Neural cell (in vitro differentiated cells): ENCODE measurements around the gene LHPP. TPM values are rescaled to one million over a fixed set of nuclear protein-coding genes. Genes with fewer than 3 reads are reported as not detected.

ENCODE experiments used
- H2AFZ ChIP-seq: fragments of 200-600, 300-800 bp; sonication (generic), shearing (Covaris generic); 2 replicates; pipeline ENCODE4 v1.6.0; 2014; ENCODE audit warnings: low read depth, mild to moderate bottlenecking, antibody characterized with exemption, low read length, moderate library complexity
- H3F3A ChIP-seq: fragments of 200-600 bp; shearing (Covaris generic); 2 replicates; pipeline ENCODE4 v1.6.1; 2016; ENCODE audit warnings: mild to moderate bottlenecking, moderate library complexity, mixed read lengths, antibody characterized with exemption, low read length; ENCODE audit not compliant: insufficient read depth, poor library complexity, severe bottlenecking
- H3K27ac ChIP-seq: fragments of 200-600, 300-800 bp; sonication (generic), shearing (Covaris generic); 2 replicates; pipeline ENCODE4 v1.5.1; 2014; ENCODE audit warnings: mild to moderate bottlenecking, low read length, moderate library complexity
- H3K27me3 ChIP-seq: fragments of 300-800, 200-600 bp; sonication (generic), shearing (Covaris generic); 2 replicates; pipeline ENCODE4 v1.6.0; 2014; ENCODE audit warnings: mild to moderate bottlenecking, low read depth, low read length, moderate library complexity; ENCODE audit not compliant: insufficient read depth
- H3K36me3 ChIP-seq: fragments of 300-800, 200-600 bp; sonication (generic), shearing (Covaris generic); 2 replicates; pipeline ENCODE4 v1.5.1; 2014; ENCODE audit warnings: mild to moderate bottlenecking, antibody characterized with exemption, low read length, moderate library complexity; ENCODE audit not compliant: insufficient read depth
- H3K4me2 ChIP-seq: fragments of 300-800, 200-600 bp; sonication (generic), shearing (Covaris generic); 2 replicates; pipeline ENCODE4 v1.6.0; 2014; ENCODE audit warnings: mild to moderate bottlenecking, low read length
- H3K4me3 ChIP-seq: fragments of 300-800, 200-600 bp; sonication (generic), shearing (Covaris generic); 2 replicates; pipeline ENCODE4 v1.5.1; 2014; ENCODE audit warnings: mild to moderate bottlenecking, low read length, moderate library complexity
- H3K79me2 ChIP-seq: fragments of 200-600 bp; shearing (Covaris generic); replicated peaks from 2 replicates; pipeline ENCODE4 v1.6.0; 2014; ENCODE audit warnings: mild to moderate bottlenecking, low read length, moderate library complexity; ENCODE audit not compliant: insufficient read depth
- H3K9ac ChIP-seq: fragments of 300-800, 200-600 bp; sonication (generic), shearing (Covaris generic); 2 replicates; pipeline ENCODE4 v1.6.1; 2016; ENCODE audit warnings: mild to moderate bottlenecking, low read length, mixed read lengths
- H3K9me2 ChIP-seq: fragments of 200-600 bp; shearing (Covaris generic); 2 replicates; pipeline ENCODE4 v1.6.1; 2016; ENCODE audit warnings: mild to moderate bottlenecking, low read length, mixed read lengths; ENCODE audit not compliant: insufficient read depth
- H3K9me3 ChIP-seq: fragments of 200-600, 300-800 bp; sonication (generic), shearing (Covaris generic); 2 replicates; pipeline ENCODE4 v1.6.1; 2016; ENCODE audit warnings: mild to moderate bottlenecking, mixed run types, low read length, moderate library complexity, mixed read lengths
- H4K20me1 ChIP-seq: fragments of 200-600 bp; shearing (Covaris generic); 2 replicates; pipeline ENCODE4 v1.6.1; 2016; ENCODE audit warnings: mild to moderate bottlenecking, mixed run types; ENCODE audit not compliant: insufficient read depth
- EP300 ChIP-seq: fragments of 450-650 bp; conservative IDR thresholded peaks from 2 replicates; pipeline ENCODE4 v1.6.1; 2014; ENCODE audit warnings: antibody characterized with exemption, mild to moderate bottlenecking, moderate library complexity; ENCODE audit not compliant: poor library complexity, severe bottlenecking
- EZH2 ChIP-seq: fragments of 200-600, 300-800 bp; shearing (Covaris generic), sonication (generic); IDR thresholded peaks from 2 replicates; pipeline ENCODE4 v1.6.1; 2014; ENCODE audit warnings: antibody characterized with exemption, low read length, borderline replicate concordance, mild to moderate bottlenecking; ENCODE audit not compliant: insufficient read depth, poor library complexity, severe bottlenecking
- MXI1 ChIP-seq: fragments of 450-650 bp; conservative IDR thresholded peaks from 2 replicates; pipeline ENCODE4 v1.6.1; 2014; ENCODE audit warnings: antibody characterized with exemption, mild to moderate bottlenecking; ENCODE audit not compliant: poor library complexity, severe bottlenecking
- POLR2AphosphoS5 ChIP-seq: IDR thresholded peaks from 2 replicates; pipeline ENCODE4 v1.6.1; 2012
- RAD21 ChIP-seq: fragments of 450-650 bp; conservative IDR thresholded peaks from 2 replicates; pipeline ENCODE4 v1.6.1; 2014; ENCODE audit warnings: antibody characterized with exemption, mild to moderate bottlenecking, moderate library complexity
- REST ChIP-seq: IDR thresholded peaks from 2 replicates; pipeline ENCODE4 v1.6.1; 2012; ENCODE audit warnings: borderline replicate concordance
- SMC3 ChIP-seq: fragments of 450-650 bp; conservative IDR thresholded peaks from 2 replicates; pipeline ENCODE4 v1.6.1; 2014; ENCODE audit warnings: antibody characterized with exemption, mild to moderate bottlenecking, moderate library complexity; ENCODE audit not compliant: poor library complexity
- TAF1 ChIP-seq: IDR thresholded peaks from 2 replicates; pipeline ENCODE4 v1.6.1; 2012; ENCODE audit warnings: low read depth
- polyA plus RNA-seq: library from polyadenylated mRNA; depleted of rRNA; stranded (reverse); fragments of >200 nt; gene quantifications from 2 replicates; pipeline ENCODE4 v1.2.3, GENCODE V29; 2014
- TF ChIP-seq, protein P1 (sequence below): fragments of 450-650 bp; IDR thresholded peaks from 2 replicates; pipeline ENCODE4 v1.5.1; 2014; ENCODE audit warnings: antibody characterized with exemption, mild to moderate bottlenecking, moderate library complexity; ENCODE audit not compliant: poor library complexity, severe bottlenecking

Gene LHPP
- polyA plus RNA-seq, 1 donor from 2014 or later, result 16.0 TPM

GRCh38 chr10:124542336-124542735, 80.7 kb downstream of the LHPP start:
- Histone ChIP-seq H3K79me2 (no peaks in the 10 kb centered on the region), H3K9me3 (no peaks in the 10 kb centered on the region), H3K36me3 (no peaks in the 10 kb centered on the region), H3K4me2 (no peak overlapping the region), H4K20me1 (no peaks in the 10 kb centered on the region), H3K27me3 (no peaks in the 10 kb centered on the region), H3K9ac (no peak overlapping the region), H3K9me2 (no peaks in the 10 kb centered on the region), H2AFZ (no peak overlapping the region), H3K27ac (no peak overlapping the region), H3F3A (no peaks in the 10 kb centered on the region), H3K4me3 (no peak overlapping the region)
- no peak for TF ChIP-seq REST
- no peak for TF ChIP-seq SMC3
- TF ChIP-seq TAF1, result no peak
- no peak for TF ChIP-seq POLR2AphosphoS5
- no peak for TF ChIP-seq EZH2
- TF ChIP-seq MXI1, result no peak
- TF ChIP-seq, protein P1, sequence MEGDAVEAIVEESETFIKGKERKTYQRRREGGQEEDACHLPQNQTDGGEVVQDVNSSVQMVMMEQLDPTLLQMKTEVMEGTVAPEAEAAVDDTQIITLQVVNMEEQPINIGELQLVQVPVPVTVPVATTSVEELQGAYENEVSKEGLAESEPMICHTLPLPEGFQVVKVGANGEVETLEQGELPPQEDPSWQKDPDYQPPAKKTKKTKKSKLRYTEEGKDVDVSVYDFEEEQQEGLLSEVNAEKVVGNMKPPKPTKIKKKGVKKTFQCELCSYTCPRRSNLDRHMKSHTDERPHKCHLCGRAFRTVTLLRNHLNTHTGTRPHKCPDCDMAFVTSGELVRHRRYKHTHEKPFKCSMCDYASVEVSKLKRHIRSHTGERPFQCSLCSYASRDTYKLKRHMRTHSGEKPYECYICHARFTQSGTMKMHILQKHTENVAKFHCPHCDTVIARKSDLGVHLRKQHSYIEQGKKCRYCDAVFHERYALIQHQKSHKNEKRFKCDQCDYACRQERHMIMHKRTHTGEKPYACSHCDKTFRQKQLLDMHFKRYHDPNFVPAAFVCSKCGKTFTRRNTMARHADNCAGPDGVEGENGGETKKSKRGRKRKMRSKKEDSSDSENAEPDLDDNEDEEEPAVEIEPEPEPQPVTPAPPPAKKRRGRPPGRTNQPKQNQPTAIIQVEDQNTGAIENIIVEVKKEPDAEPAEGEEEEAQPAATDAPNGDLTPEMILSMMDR, result no peak
- TF ChIP-seq RAD21, result no peak
- no peak for TF ChIP-seq EP300

GRCh38 chr10:124543146-124543545, 81.5 kb downstream of the LHPP start:
- H3K4me3 ChIP-seq, result no peak overlapping the region
- no peak overlapping the region for H3K4me2 ChIP-seq
- no peaks in the 10 kb centered on the region for H3K9me2 ChIP-seq
- H3K36me3 ChIP-seq, result no peaks in the 10 kb centered on the region
- H3F3A ChIP-seq, result no peaks in the 10 kb centered on the region
- no peaks in the 10 kb centered on the region for H3K9me3 ChIP-seq
- no peak overlapping the region for H3K9ac ChIP-seq
- H4K20me1 ChIP-seq, result no peaks in the 10 kb centered on the region
- H2AFZ ChIP-seq, result no peak overlapping the region
- TF ChIP-seq TAF1 (no peak), RAD21 (no peak), POLR2AphosphoS5 (no peak), SMC3 (no peak), EP300 (no peak), REST (no peak), MXI1 (no peak), EZH2 (no peak)
- TF ChIP-seq, protein P1, result no peak
- H3K79me2 ChIP-seq, result no peaks in the 10 kb centered on the region
- H3K27me3 ChIP-seq, result no peaks in the 10 kb centered on the region
- no peak overlapping the region for H3K27ac ChIP-seq
